GM12892 (cell line): Measurements from ENCODE around the gene ARL3.

Source experiments
- POLR2A ChIP-seq: IDR thresholded peaks from 2 replicates; pipeline ENCODE4 v1.6.1; 2011; ENCODE audit warnings: low read depth, low read length, control low read depth
- POLR2AphosphoS5 ChIP-seq: IDR thresholded peaks from 2 replicates; pipeline ENCODE4 v1.6.1; 2011; ENCODE audit warnings: low read depth, low read length, control low read depth
- TAF1 ChIP-seq: IDR thresholded peaks from 2 replicates; pipeline ENCODE4 v1.6.1; 2011; ENCODE audit warnings: low read depth, mild to moderate bottlenecking, control low read depth, low read length, borderline replicate concordance

DNA sequence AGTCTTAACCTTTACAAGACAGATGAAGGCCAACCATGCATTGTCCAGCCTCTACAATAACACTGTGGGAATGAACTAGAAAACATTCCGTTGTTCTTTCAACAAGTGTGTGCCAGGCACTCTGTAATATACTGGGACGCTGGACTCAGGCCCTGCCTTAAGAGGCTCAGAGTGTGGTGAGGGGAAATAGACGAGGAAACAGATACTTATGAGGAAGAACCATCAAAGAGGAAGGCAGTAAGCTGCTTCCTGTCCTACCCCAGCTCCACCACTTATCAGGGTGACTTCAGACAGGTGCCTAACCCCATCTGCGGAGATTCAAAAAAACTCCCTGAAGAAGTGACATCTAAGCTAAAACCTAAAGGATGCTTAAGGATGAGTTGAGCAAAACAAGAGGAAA, 78.8 kb downstream of the ARL3 start:
- TF ChIP-seq TAF1 (no peak), POLR2AphosphoS5 (no peak), POLR2A (no peak)
